ENCODE measurements around the gene KLK15. TPM values are rescaled to one million over a fixed set of nuclear protein-coding genes. Genes with fewer than 3 reads are reported as not detected.

The KLK15 gene
- total and polyA plus RNA-seq, 10 of the 15 experiments (the other 5 are each of a cell fraction or from before 2014, with no cell fraction given) = 0.04 to 0.08 TPM; not detected in 8

- Histone ChIP-seq H3K4me3 (no peak overlapping the region), H3K4me2 (ENCODE audit: control insufficient read depth, insufficient read depth) (no peak overlapping the region), H3K9ac (ENCODE audit: control insufficient read depth, insufficient read depth, low read length) (no peak overlapping the region), H3K9me3 (replicated peaks; ENCODE audit: control insufficient read depth, insufficient read depth, low read length) (no peaks in the 10 kb centered on the region), H2AFZ (ENCODE audit: control insufficient read depth, low read depth, low read length) (no peak overlapping the region), H4K20me1 (ENCODE audit: control insufficient read depth, insufficient read depth) (no peaks in the 10 kb centered on the region), H3K4me1 (ENCODE audit: control insufficient read depth, insufficient read depth, low read length) (no peaks in the 10 kb centered on the region), H3K79me2 (ENCODE audit: control insufficient read depth, insufficient read depth, low read length) (no peaks in the 10 kb centered on the region), H3K27me3 (replicated peaks in 1 of 2; ENCODE audit: control insufficient read depth in 2 of 2, insufficient read depth in 2 of 2, low read length in 1 of 2) (peaks cover 4 to 8% of the 10 kb centered on the region in 2 experiments), H3K27ac (ENCODE audit: control insufficient read depth, insufficient read depth) (no peak overlapping the region), H3K36me3 (ENCODE audit: control insufficient read depth in 2 of 2, insufficient read depth in 2 of 2, low read length in 1 of 2) (no peaks in the 10 kb centered on the region)
- CTCF ChIA-PET = interaction anchor here (0.9 to 1.9 kb wide), 2 partner anchors 72 to 144 kb away, joined by 3 to 6 read pairs; no protein-coding TSS in a partner anchor
- POLR2A ChIA-PET = no interaction called here
- no peak for DNase-seq (ENCODE audit: low read depth, low spot score)
- no peak for TF ChIP-seq MTA3 (IDR thresholded peaks at IDR 0.05; ENCODE audit: borderline replicate concordance, low read length)
- TF ChIP-seq TBL1XR1 (IDR thresholded peaks at IDR 0.05; ENCODE audit: low read depth, low read length) = no peak
- TF ChIP-seq E2F4 (IDR thresholded peaks at IDR 0.05; ENCODE audit: low read depth, low read length) = no peak
- no peak for TF ChIP-seq IKZF2 (IDR thresholded peaks at IDR 0.05)
- no peak for TF ChIP-seq SMC3 (IDR thresholded peaks at IDR 0.05; ENCODE audit: borderline replicate concordance, low read length)
- no peak for TF ChIP-seq SIX5 (IDR thresholded peaks at IDR 0.05; ENCODE audit: low read depth, low read length, severe bottlenecking)
- TF ChIP-seq CHD4 (IDR thresholded peaks at IDR 0.05) = no peak
- TF ChIP-seq ETV6 (conservative IDR thresholded peaks at IDR 0.05 in 1 of 2, IDR thresholded peaks at IDR 0.05 in 1 of 2; ENCODE audit: borderline replicate concordance in 1 of 2, low read depth in 1 of 2) = no peak
- TF ChIP-seq IRF4 (IDR thresholded peaks at IDR 0.05; ENCODE audit: low read depth, low read length) = no peak
- TF ChIP-seq NR2C2 (IDR thresholded peaks at IDR 0.05; ENCODE audit: borderline replicate concordance, control insufficient read depth, insufficient read length, low read depth) = no peak
- no peak for TF ChIP-seq NBN (IDR thresholded peaks at IDR 0.05)
- TF ChIP-seq NR2F1 (conservative IDR thresholded peaks at IDR 0.05) = no peak
- TF ChIP-seq NR2C1 (IDR thresholded peaks at IDR 0.05) = no peak
- TF ChIP-seq ZBTB4 (CRISPR knock-in tag; IDR thresholded peaks at IDR 0.05) = no peak
- TF ChIP-seq PML (IDR thresholded peaks at IDR 0.05; ENCODE audit: low read length) = no peak
- intact Hi-C loops (cut with micrococcal nuclease; ENCODE audit: unreplicated experiment) = no loop called here
- WGBS (ENCODE audit: insufficient coverage, insufficient replicate concordance, low lambda C conversion rate, missing lambda C conversion rate) = 8% methylated on average over 4 of the region's 4 CpGs
- RAD21 ChIA-PET (ENCODE audit: unreplicated experiment) = no interaction called here
- no peak for FAIRE-seq
- BruUV-seq (replicated peaks) = no TSS peak
- SMC1A ChIA-PET (ENCODE audit: uncharacterized antibody, unreplicated experiment) = interaction anchor here (0.7 kb wide), 1 partner anchor 175 kb away, joined by 3 read pairs; no protein-coding TSS in a partner anchor
- no peak for ATAC-seq
- in situ Hi-C loops (cut with MboI) = no loop called here
These were observed 56.1 kb downstream of the KLK15 start for GRCh38 chr19:50777261-50777660.
